Esophagus squamous epithelium (tissue), 5 donors: ENCODE data around the gene ERRFI1. TPM values are rescaled to one million over a fixed set of nuclear protein-coding genes. Genes with fewer than 3 reads are reported as not detected.
"Not testable (repeated sequence)": the region's sequence is repeated elsewhere in the genome, so short reads cannot be mapped to it uniquely, and the experiment has no call there.

ENCODE experiments used
- DNase-seq: peaks from one replicate; lab custom pipeline; 2025; lab: John Stamatoyannopoulos, UW
- H3K27ac ChIP-seq, 4 donors: fragments of 200-600 bp; sonication (generic); one replicate each; pipeline ENCODE4 v1.5.1; 2016 to 2019; ENCODE audit warnings: mild to moderate bottlenecking in 1 of 4
- H3K27me3 ChIP-seq, 4 donors: fragments of 200-600 bp; sonication (generic); 1 replicate in 3 of 4; 2 replicates in 1 of 4; pipeline versions ENCODE4 v1.5.1 to v1.6.0; 2017 to 2021; ENCODE audit warnings: antibody characterized with exemption in 1 of 4
- H3K36me3 ChIP-seq, 3 donors: fragments of 200-600 bp; sonication (generic); one replicate each; pipeline ENCODE4 v1.5.1; 2016 to 2019
- H3K4me1 ChIP-seq, 3 donors: fragments of 200-600 bp; sonication (generic); one replicate each; pipeline ENCODE4 v1.5.1; 2017 to 2019
- H3K4me3 ChIP-seq, 4 donors: fragments of 200-600 bp; sonication (generic); 1 replicate in 3 of 4; 2 replicates in 1 of 4; pipeline ENCODE4 v1.5.1; 2016 to 2019; ENCODE audit warnings: mild to moderate bottlenecking in 2 of 4, moderate library complexity in 1 of 4
- H3K9me3 ChIP-seq, 3 donors: fragments of 200-600 bp; sonication (generic); one replicate each; pipeline ENCODE4 v1.5.1; 2016 to 2019
- POLR2A ChIP-seq, 4 donors: fragments of 450-650 bp; IDR thresholded peaks; one replicate each; pipeline ENCODE4 v1.6.1; 2017; ENCODE audit warnings: antibody characterized with exemption in 4 of 4, mild to moderate bottlenecking in 4 of 4, moderate library complexity in 3 of 4
- WGBS, 2 donors: methylation state at CpG; one replicate each; pipeline ENCODE4 v1.1.5; 2018; 5-methylcytosine and 5-hydroxymethylcytosine counted together
- intact Hi-C: fragments of 100-400 bp; cut with DNase I; formaldehyde crosslinking; loops from one replicate; pipeline ENCODE4 v1.15.0; 2022
- total RNA-seq, 4 donors: library from RNA; depleted of rRNA; stranded (reverse); fragments of >200 nt; gene quantifications; one replicate each; pipeline ENCODE4 v1.1.0, GENCODE V29; 2016
- TF ChIP-seq, protein P1 (sequence below), 6 experiments: fragments of 450-650 bp in 4 of 6; fragments of 200-600 bp in 2 of 6; sonication (generic) in 2 of 6; IDR thresholded peaks; one replicate each; pipeline ENCODE4 v1.5.1; 2016 to 2019; ENCODE audit warnings: antibody characterized with exemption in 6 of 6, mild to moderate bottlenecking in 4 of 6, moderate library complexity in 4 of 6
- donor health status: DM: yes; HTN: yes; CAD: no.

ERRFI1 gene, protein sequence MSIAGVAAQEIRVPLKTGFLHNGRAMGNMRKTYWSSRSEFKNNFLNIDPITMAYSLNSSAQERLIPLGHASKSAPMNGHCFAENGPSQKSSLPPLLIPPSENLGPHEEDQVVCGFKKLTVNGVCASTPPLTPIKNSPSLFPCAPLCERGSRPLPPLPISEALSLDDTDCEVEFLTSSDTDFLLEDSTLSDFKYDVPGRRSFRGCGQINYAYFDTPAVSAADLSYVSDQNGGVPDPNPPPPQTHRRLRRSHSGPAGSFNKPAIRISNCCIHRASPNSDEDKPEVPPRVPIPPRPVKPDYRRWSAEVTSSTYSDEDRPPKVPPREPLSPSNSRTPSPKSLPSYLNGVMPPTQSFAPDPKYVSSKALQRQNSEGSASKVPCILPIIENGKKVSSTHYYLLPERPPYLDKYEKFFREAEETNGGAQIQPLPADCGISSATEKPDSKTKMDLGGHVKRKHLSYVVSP
- 10 to 100 TPM; 23.3 to 95.9 (median 49.3) TPM for total RNA-seq

GRCh38 chr1:8026153-8026975, at the start of gene ERRFI1:
Gene ERRFI1, minus strand, starts transcription at chr1:8026309. Its CDS starts 10,690 bp downstream, at chr1:8015619.
- Histone ChIP-seq H3K36me3 (no peaks in the 10 kb centered on the region), H3K4me3 (peak within 1 kb of the TSS; percentile 77 to 93 (median 86)), H3K9me3 (no peaks in the 10 kb centered on the region), H3K27me3 (peaks cover 0 to 15% (median 0%) of the 10 kb centered on the region in 4 donors), H3K4me1 (peaks cover 9 to 71% (median 22%) of the 10 kb centered on the region in 3 donors), H3K27ac (peak within 1 kb of the TSS; percentile 91 to 97 (median 95))
- intact Hi-C loops = no loop called here
- DNase-seq = peak; percentile 46
- TF ChIP-seq, protein P1, sequence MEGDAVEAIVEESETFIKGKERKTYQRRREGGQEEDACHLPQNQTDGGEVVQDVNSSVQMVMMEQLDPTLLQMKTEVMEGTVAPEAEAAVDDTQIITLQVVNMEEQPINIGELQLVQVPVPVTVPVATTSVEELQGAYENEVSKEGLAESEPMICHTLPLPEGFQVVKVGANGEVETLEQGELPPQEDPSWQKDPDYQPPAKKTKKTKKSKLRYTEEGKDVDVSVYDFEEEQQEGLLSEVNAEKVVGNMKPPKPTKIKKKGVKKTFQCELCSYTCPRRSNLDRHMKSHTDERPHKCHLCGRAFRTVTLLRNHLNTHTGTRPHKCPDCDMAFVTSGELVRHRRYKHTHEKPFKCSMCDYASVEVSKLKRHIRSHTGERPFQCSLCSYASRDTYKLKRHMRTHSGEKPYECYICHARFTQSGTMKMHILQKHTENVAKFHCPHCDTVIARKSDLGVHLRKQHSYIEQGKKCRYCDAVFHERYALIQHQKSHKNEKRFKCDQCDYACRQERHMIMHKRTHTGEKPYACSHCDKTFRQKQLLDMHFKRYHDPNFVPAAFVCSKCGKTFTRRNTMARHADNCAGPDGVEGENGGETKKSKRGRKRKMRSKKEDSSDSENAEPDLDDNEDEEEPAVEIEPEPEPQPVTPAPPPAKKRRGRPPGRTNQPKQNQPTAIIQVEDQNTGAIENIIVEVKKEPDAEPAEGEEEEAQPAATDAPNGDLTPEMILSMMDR (IDR thresholded peaks at IDR 0.05) = peak in 1 of 6 experiments; percentile 10
- peak in 3 of 4 donors; percentile 88 to 100 (median 100) for TF ChIP-seq POLR2A (IDR thresholded peaks at IDR 0.05)
- 25 to 38% methylated on average over 15 to 20 of the region's 98 CpGs for WGBS, 2 donors

- Histone ChIP-seq H3K4me3 (no peak overlapping the region), H3K36me3 (no peaks in the 10 kb centered on the region), H3K27ac (peak overlapping the region in 3 of 4 donors; percentile 29 to 77 (median 39)), H3K4me1 (peaks cover 15 to 58% (median 38%) of the 10 kb centered on the region in 3 donors), H3K9me3 (no peaks in the 10 kb centered on the region), H3K27me3 (no peaks in the 10 kb centered on the region)
- TF ChIP-seq, protein P1 (IDR thresholded peaks at IDR 0.05) = no peak
- no peak for TF ChIP-seq POLR2A (IDR thresholded peaks at IDR 0.05)
- intact Hi-C loops = no loop called here
- WGBS, 2 donors = 59 to 63% methylated on average over 6 to 10 of the region's 10 CpGs
- no peak for DNase-seq
Observed at GRCh38 chr1:8075511-8076051, 49.5 kb upstream of the ERRFI1 start.

DNA sequence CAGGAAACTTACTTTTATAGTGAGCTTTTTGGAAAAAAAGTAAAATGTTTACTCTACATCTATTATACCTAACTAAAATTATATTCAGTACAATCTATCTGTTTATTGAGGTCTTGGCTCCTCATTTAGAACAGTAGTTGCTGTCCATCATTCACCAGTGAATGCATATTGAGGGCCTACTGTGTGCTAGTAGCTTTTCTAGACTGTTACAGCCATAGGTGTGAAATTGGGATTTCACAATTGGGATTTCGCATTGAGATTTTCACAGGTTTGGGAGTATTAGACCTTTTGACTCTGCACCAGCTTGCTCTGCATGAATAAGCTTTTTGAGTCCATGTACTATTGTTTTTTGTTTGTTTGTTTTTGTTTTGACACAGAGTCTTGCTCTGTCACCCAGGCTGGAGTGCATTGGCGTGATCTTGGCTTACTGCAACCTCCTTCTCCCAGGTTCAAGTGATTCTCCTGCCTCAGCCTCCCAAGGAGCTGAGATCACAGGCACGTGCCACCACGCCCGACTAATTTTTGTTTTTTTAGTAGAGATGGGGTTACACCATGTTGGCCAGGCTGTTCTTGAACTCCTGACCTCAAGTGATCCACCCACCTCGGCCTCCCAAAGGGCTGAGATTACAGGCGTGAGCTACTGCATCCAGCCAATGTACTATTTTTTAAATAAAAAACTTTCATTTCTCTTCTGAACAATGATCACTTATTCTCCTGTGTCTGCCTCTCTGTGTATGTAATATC, 47.2 kb upstream of the ERRFI1 start:
- H3K27ac ChIP-seq = no peak overlapping the region

DNA sequence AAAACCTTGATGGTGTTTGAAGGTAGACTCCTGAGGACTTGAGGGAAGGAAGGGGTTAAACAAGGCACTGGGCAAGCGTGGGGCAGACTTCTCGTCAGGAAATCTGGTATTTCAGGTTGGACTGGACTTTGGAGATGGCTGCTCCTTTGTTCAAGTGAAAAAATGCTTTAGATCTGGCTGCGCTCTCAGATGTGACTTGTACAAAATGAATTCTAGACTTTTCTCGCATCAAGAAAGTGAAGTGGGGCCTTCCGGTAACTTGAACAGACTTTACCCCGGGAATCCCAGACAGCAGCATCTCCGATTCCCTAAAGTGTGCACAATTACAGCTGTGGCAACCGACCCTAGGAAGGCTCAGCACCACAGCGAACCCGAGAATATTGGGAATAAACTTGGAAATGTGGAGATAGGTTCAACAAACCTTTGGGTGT, 44.3 kb upstream of the ERRFI1 start:
- Histone ChIP-seq H3K4me3 (peak overlapping the region in 2 of 4 donors; percentile 2 to 35), H3K27ac (peak overlapping the region; percentile 69 to 87 (median 80)), H3K27me3 (no peaks in the 10 kb centered on the region), H3K36me3 (no peaks in the 10 kb centered on the region), H3K9me3 (no peaks in the 10 kb centered on the region), H3K4me1 (peaks cover 8 to 32% (median 11%) of the 10 kb centered on the region in 3 donors)
- TF ChIP-seq POLR2A (IDR thresholded peaks at IDR 0.05) = no peak
- TF ChIP-seq, protein P1 (IDR thresholded peaks at IDR 0.05) = no peak
- no peak for DNase-seq
- intact Hi-C loops = no loop called here
- WGBS, 2 donors = 21 to 49% methylated on average over 10 of the region's 10 CpGs

More for the DNA sequence above, 47.2 kb upstream of the ERRFI1 start:
- Histone ChIP-seq H3K4me1 (peaks cover 18 to 61% (median 34%) of the 10 kb centered on the region in 3 donors), H3K36me3 (no peaks in the 10 kb centered on the region), H3K9me3 (no peaks in the 10 kb centered on the region), H3K27me3 (no peaks in the 10 kb centered on the region), H3K4me3 (no peak overlapping the region)
- TF ChIP-seq, protein P1 (IDR thresholded peaks at IDR 0.05) = no peak
- TF ChIP-seq POLR2A (IDR thresholded peaks at IDR 0.05) = no peak
- WGBS, 2 donors = 65 to 73% methylated on average over 7 of the region's 7 CpGs
- intact Hi-C loops = no loop called here
- DNase-seq = no peak

- H3K9me3 ChIP-seq, DNase-seq, H3K4me3 ChIP-seq, H3K27me3 ChIP-seq, H3K36me3 ChIP-seq, intact Hi-C loops: not testable (repeated sequence)
- WGBS, 2 donors = 76 to 86% methylated on average over 8 of the region's 8 CpGs
- H3K4me1 ChIP-seq = peaks cover 5 to 27% (median 10%) of the 10 kb centered on the region in 3 donors
- peak overlapping the region in 3 of 4 donors; percentile 10 to 87 (median 85) for H3K27ac ChIP-seq
Observed at GRCh38 chr1:8069614-8070320, 43.7 kb upstream of the ERRFI1 start.
